Upper lobe of left lung (tissue), 6 donors: ENCODE measurements around the gene KANSL1. TPM values are rescaled to one million over a fixed set of nuclear protein-coding genes. Genes with fewer than 3 reads are reported as not detected.
A peak's percentile ranks its signal among the peaks of the same experiment; 100 is the strongest.

Source experiments
- ATAC-seq, 2 donors: fragments of 200-7000 bp; cut with Tn5 transposase; one replicate each; pipeline ENCODE4 v1.9.1; 2022; ENCODE audit warnings: mild to moderate bottlenecking in 2 of 2, moderate library complexity in 2 of 2; ENCODE audit not compliant: low FRiP score in 2 of 2
- DNase-seq, 2 donors: peaks; one replicate each; pipeline ENCODE4 v3.0.0-alpha.2; 2019 to 2020
- H3K27ac ChIP-seq, 4 donors: fragments of 200-600 bp; sonication (generic); one replicate each; pipeline ENCODE4 v1.5.1; 2016 to 2019
- H3K27me3 ChIP-seq, 4 donors: fragments of 200-600 bp; sonication (generic); one replicate each; pipeline ENCODE4 v1.5.1; 2017 to 2019
- H3K36me3 ChIP-seq, 4 donors: fragments of 200-600 bp; sonication (generic); one replicate each; pipeline ENCODE4 v1.5.1; 2016 to 2019
- H3K4me1 ChIP-seq, 4 donors: fragments of 200-600 bp; sonication (generic); one replicate each; pipeline ENCODE4 v1.5.1; 2018 to 2019
- H3K4me3 ChIP-seq, 4 donors: fragments of 200-600 bp; sonication (generic); one replicate each; pipeline ENCODE4 v1.5.1; 2017 to 2019; ENCODE audit warnings: mild to moderate bottlenecking in 2 of 4, moderate library complexity in 1 of 4
- H3K9me3 ChIP-seq, 4 donors: fragments of 200-600 bp; sonication (generic); one replicate each; pipeline ENCODE4 v1.5.1; 2018 to 2019
- EP300 ChIP-seq, 4 donors: sonication (generic); formaldehyde crosslinking; IDR thresholded peaks; one replicate each; pipeline ENCODE4 v1.5.1; 2017; ENCODE audit warnings: antibody characterized with exemption in 4 of 4, control low read depth in 2 of 4
- POLR2A ChIP-seq, 4 donors: fragments of 450-650 bp; IDR thresholded peaks; one replicate each; pipeline ENCODE4 v1.5.1; 2016 to 2017; ENCODE audit warnings: antibody characterized with exemption in 4 of 4, mild to moderate bottlenecking in 2 of 4
- POLR2AphosphoS5 ChIP-seq, 2 donors: sonication (generic); formaldehyde crosslinking; IDR thresholded peaks; one replicate each; pipeline ENCODE4 v1.5.1; 2017; ENCODE audit warnings: antibody characterized with exemption in 2 of 2
- WGBS, 2 donors: methylation state at CpG; one replicate each; pipeline ENCODE4 v1.1.5; 2017 to 2018; 5-methylcytosine and 5-hydroxymethylcytosine counted together
- total RNA-seq, 6 donors: library from RNA; depleted of rRNA in 4 of 6; stranded (reverse); fragments of >200 nt in 4 of 6; gene quantifications; one replicate each; pipeline versions ENCODE4 v1.1.0 to v1.2.1, GENCODE V29; 2016 to 2021
- TF ChIP-seq, protein P1 (sequence below), 6 experiments: fragments of 450-650 bp in 4 of 6; fragments of 200-600 bp in 2 of 6; sonication (generic) in 2 of 6; IDR thresholded peaks; one replicate each; pipeline ENCODE4 v1.5.1; 2016 to 2019; ENCODE audit warnings: antibody characterized with exemption in 6 of 6
- donor health status: DM: no; HTN: no; CAD: no; lungs with moderate emphysema.
- donor health status: DM: no; HTN: yes; CAD: no; lungs with severe emphysema.

The KANSL1 gene
- total RNA-seq, 6 donors from 2014 or later = 60.5 to 294 (median 108) TPM

DNA sequence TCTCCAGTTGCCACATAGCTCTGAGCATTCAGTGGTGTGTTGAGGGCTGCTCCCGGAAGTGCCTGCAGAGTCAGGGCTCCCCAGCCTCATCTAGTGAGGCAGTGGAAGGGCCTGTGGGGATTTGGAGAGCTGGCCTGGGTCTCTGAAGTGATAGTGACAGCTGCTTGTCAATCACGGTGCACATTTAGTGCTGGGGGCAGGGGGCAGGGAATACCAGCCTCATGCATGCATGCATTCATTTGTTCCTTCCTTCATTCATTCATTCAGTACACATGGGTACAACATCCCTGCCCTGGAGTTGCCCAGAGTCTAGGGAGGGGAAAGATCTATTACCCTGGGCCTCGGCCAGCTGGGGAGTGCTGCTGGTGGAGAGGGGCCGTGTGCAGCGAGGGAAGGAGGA is 205.5 kb downstream of the KANSL1 start:
- no peak for ATAC-seq
- no peak overlapping the region for H3K4me3 ChIP-seq

DNA sequence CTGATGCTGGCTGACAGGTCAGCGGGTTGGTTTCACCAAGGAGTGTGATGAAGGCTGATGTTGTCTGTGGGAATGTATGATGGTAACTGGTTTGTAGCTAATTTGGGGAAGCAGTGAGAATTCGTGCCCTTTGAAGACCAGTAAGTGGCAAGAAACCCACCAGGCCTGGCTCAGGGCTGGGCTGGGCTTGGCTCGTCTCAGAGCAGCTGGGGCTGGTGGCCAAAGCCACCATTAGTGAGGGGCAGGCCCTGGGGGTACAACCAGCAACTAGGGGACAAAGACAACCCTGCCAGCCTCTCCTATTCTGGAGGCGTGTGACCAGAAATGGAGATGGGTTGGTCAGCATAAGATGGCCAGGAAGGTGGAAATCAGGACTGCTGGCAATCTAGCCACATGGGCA is 207.2 kb downstream of the KANSL1 start:
- Histone ChIP-seq H3K9me3 (no peaks in the 10 kb centered on the region), H3K36me3 (no peaks in the 10 kb centered on the region), H3K27ac (no peak overlapping the region), H3K4me1 (no peaks in the 10 kb centered on the region), H3K4me3 (no peak overlapping the region), H3K27me3 (no peaks in the 10 kb centered on the region)
- WGBS, 2 donors = 78 to 87% methylated on average over 4 of the region's 4 CpGs
- ATAC-seq (no peak), DNase-seq (no peak)
- TF ChIP-seq EP300 (IDR thresholded peaks at IDR 0.05) (no peak), POLR2AphosphoS5 (IDR thresholded peaks at IDR 0.05) (no peak), POLR2A (IDR thresholded peaks at IDR 0.05) (no peak)
- TF ChIP-seq, protein P1, sequence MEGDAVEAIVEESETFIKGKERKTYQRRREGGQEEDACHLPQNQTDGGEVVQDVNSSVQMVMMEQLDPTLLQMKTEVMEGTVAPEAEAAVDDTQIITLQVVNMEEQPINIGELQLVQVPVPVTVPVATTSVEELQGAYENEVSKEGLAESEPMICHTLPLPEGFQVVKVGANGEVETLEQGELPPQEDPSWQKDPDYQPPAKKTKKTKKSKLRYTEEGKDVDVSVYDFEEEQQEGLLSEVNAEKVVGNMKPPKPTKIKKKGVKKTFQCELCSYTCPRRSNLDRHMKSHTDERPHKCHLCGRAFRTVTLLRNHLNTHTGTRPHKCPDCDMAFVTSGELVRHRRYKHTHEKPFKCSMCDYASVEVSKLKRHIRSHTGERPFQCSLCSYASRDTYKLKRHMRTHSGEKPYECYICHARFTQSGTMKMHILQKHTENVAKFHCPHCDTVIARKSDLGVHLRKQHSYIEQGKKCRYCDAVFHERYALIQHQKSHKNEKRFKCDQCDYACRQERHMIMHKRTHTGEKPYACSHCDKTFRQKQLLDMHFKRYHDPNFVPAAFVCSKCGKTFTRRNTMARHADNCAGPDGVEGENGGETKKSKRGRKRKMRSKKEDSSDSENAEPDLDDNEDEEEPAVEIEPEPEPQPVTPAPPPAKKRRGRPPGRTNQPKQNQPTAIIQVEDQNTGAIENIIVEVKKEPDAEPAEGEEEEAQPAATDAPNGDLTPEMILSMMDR (IDR thresholded peaks at IDR 0.05) = no peak

More for the DNA sequence above, 205.5 kb downstream of the KANSL1 start:
- WGBS, 2 donors = 79 to 82% methylated on average over 5 of the region's 5 CpGs
- Histone ChIP-seq H3K27ac (no peak overlapping the region), H3K9me3 (no peaks in the 10 kb centered on the region), H3K4me1 (no peaks in the 10 kb centered on the region), H3K27me3 (no peaks in the 10 kb centered on the region), H3K36me3 (no peaks in the 10 kb centered on the region)
- no peak for DNase-seq
- TF ChIP-seq, protein P1 (IDR thresholded peaks at IDR 0.05) = no peak
- TF ChIP-seq POLR2A (IDR thresholded peaks at IDR 0.05) = no peak
- no peak for TF ChIP-seq EP300 (IDR thresholded peaks at IDR 0.05)
- TF ChIP-seq POLR2AphosphoS5 (IDR thresholded peaks at IDR 0.05) = no peak

DNA sequence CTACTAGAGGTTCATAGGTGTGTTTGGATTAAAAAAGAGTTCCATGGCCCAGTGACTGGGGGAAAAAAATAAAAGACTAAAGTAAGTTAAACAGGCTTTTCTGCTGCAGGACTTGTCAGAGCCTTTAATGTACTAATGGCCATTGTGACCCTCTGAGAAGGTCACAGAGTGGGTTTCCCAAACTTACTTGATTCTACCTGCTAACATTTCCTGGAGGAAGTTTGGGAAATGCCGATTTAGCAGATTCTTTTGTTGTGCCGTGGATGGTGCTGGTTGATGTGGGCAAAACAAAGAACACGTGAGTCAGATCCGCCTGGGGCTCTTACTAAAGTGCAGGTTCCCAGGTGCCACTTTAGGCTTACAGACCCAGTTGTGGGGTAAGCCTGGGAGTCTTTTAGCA is 207.8 kb downstream of the KANSL1 start:
- Histone ChIP-seq H3K27ac (no peak overlapping the region), H3K4me1 (no peaks in the 10 kb centered on the region), H3K4me3 (no peak overlapping the region), H3K27me3 (no peaks in the 10 kb centered on the region), H3K36me3 (no peaks in the 10 kb centered on the region), H3K9me3 (no peaks in the 10 kb centered on the region)
- no peak for DNase-seq
- TF ChIP-seq POLR2A (IDR thresholded peaks at IDR 0.05) = no peak
- no peak for TF ChIP-seq EP300 (IDR thresholded peaks at IDR 0.05)
- no peak for TF ChIP-seq POLR2AphosphoS5 (IDR thresholded peaks at IDR 0.05)
- TF ChIP-seq, protein P1 (IDR thresholded peaks at IDR 0.05) = no peak
- WGBS, 2 donors = 68 to 82% methylated on average over 4 of the region's 4 CpGs
- no peak for ATAC-seq

DNA sequence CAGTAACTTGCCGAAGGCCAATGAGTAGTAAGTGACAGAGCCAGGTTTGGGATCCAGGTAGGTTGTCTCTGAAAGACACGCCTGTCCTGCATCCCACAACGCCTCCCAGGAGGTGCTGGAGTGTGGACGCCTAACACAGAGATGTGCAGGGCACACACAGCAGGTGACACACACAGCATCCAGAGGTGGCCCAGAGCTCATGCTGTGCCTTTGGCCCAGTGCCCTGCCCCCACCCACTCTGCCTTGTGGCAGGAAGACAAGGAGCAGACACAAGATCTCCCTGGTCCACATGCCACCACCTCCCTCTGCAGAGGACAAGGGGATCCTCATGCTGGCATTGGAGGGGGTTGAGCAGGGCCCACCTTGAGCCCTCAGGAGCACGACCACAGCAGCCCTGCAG is 208.9 kb downstream of the KANSL1 start:
- 85 to 93% methylated on average over 3 to 5 of the region's 5 CpGs for WGBS, 2 donors
- DNase-seq (no peak), ATAC-seq (no peak)
- Histone ChIP-seq H3K27me3 (no peaks in the 10 kb centered on the region), H3K4me3 (no peak overlapping the region), H3K9me3 (no peaks in the 10 kb centered on the region), H3K4me1 (no peaks in the 10 kb centered on the region), H3K27ac (no peak overlapping the region), H3K36me3 (no peaks in the 10 kb centered on the region)
- TF ChIP-seq POLR2AphosphoS5 (IDR thresholded peaks at IDR 0.05) (no peak), EP300 (IDR thresholded peaks at IDR 0.05) (no peak)
- TF ChIP-seq, protein P1 (IDR thresholded peaks at IDR 0.05) = no peak

DNA sequence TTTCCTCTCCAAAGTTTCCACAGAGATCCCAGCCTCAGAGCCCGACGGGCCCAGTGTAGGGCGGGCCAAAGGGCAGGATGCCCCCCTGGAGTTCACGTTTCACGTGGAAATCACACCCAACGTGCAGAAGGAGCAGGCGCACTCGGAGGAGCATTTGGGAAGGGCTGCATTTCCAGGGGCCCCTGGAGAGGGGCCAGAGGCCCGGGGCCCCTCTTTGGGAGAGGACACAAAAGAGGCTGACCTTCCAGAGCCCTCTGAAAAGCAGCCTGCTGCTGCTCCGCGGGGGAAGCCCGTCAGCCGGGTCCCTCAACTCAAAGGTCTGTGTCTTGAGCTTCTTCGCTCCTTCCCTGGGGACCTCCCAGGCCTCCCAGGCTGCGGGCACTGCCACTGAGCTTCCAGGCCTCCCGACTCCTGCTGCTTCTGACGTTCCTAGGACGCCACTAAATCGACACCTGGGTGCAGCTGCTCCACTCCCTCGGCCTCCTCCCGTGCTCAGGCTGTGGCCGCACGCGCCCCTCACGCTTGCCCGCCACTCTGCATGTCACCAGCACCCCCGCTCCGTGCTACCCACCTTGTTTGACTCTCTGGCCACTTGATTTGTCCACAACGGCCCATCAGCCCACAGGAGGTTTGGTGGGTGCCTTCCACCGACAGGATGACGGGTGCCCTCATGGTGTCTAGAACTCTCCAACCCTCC is 209.5 kb downstream of the KANSL1 start:
- no peaks in the 10 kb centered on the region for H3K36me3 ChIP-seq
- ATAC-seq (no peak), DNase-seq (peak in 1 of 2 donors; percentile 66)
- H3K9me3 ChIP-seq = no peaks in the 10 kb centered on the region
- no peaks in the 10 kb centered on the region for H3K4me1 ChIP-seq
- no peak for TF ChIP-seq POLR2AphosphoS5 (IDR thresholded peaks at IDR 0.05)
- no peak for TF ChIP-seq POLR2A (IDR thresholded peaks at IDR 0.05)
- 67 to 80% methylated on average over 24 to 31 of the region's 31 CpGs for WGBS, 2 donors
- H3K4me3 ChIP-seq = no peak overlapping the region
- no peaks in the 10 kb centered on the region for H3K27me3 ChIP-seq
- no peak overlapping the region for H3K27ac ChIP-seq
